Activated CD8-positive, alpha-beta memory T cell treated with anti-CD3 and anti-CD28 coated beads, Interleukin-2, amount 50 U/mL, for 4 hours (primary cell): ENCODE data around the gene MOGAT2.
A peak's percentile ranks its signal among the peaks of the same experiment; 100 is the strongest.
"Not testable (repeated sequence)": the region's sequence is repeated elsewhere in the genome, so short reads cannot be mapped to it uniquely, and the experiment has no call there.

ENCODE experiments used
- DNase-seq: peaks from one replicate; pipeline ENCODE4 v3.0.0-alpha.2; 2020

Gene MOGAT2

GRCh38 chr11:75717608-75718418 lies at the start of gene MOGAT2:
MOGAT2 (plus strand) TSS chr11:75717838; CDS start chr11:75717889, 51 bp downstream.
- no peak for DNase-seq

GRCh38 chr11:75668451-75669297 lies 49.0 kb upstream of the MOGAT2 start, which contains the start of gene MAP6:
MAP6 (minus strand) TSS chr11:75669038; CDS start chr11:75668369, 669 bp downstream.
- DNase-seq, result no peak

GRCh38 chr11:75673977-75674582 lies 43.6 kb upstream of the MOGAT2 start:
- DNase-seq, result no peak

- DNase-seq, result no peak
Measured at GRCh38 chr11:75677275-75677674, 40.4 kb upstream of the MOGAT2 start.

GRCh38 chr11:75677909-75678308 lies 39.7 kb upstream of the MOGAT2 start:
- no peak for DNase-seq

GRCh38 chr11:75678620-75679259 lies 38.9 kb upstream of the MOGAT2 start:
- DNase-seq, result no peak

GRCh38 chr11:75679566-75679965 lies 38.1 kb upstream of the MOGAT2 start:
- DNase-seq, result no peak

- DNase-seq, result not testable (repeated sequence)
Measured at GRCh38 chr11:75683856-75684255, 33.8 kb upstream of the MOGAT2 start.

GRCh38 chr11:75689863-75690609 lies 27.6 kb upstream of the MOGAT2 start:
- DNase-seq, result no peak

GRCh38 chr11:75691804-75692203 lies 25.8 kb upstream of the MOGAT2 start:
- DNase-seq, result no peak

GRCh38 chr11:75697906-75698581 lies 19.6 kb upstream of the MOGAT2 start:
- no peak for DNase-seq

- DNase-seq, result no peak
Measured at GRCh38 chr11:75700940-75701339, 16.7 kb upstream of the MOGAT2 start.

- DNase-seq, result no peak
Measured at GRCh38 chr11:75703695-75704237, 13.9 kb upstream of the MOGAT2 start.

- no peak for DNase-seq
Measured at GRCh38 chr11:75705541-75705940, 12.1 kb upstream of the MOGAT2 start.

GRCh38 chr11:75706260-75706729 lies 11.3 kb upstream of the MOGAT2 start:
- DNase-seq, result peak; percentile 60

GRCh38 chr11:75714211-75714610 lies 3.4 kb upstream of the MOGAT2 start:
- no peak for DNase-seq

GRCh38 chr11:75715688-75716087 lies 1.9 kb upstream of the MOGAT2 start:
- DNase-seq, result no peak

GRCh38 chr11:75716659-75717058 lies 979 bp upstream of the MOGAT2 start:
- DNase-seq, result no peak

GRCh38 chr11:75718419-75719339 lies 1.0 kb downstream of the MOGAT2 start:
- no peak for DNase-seq
